GM18507 (cell line): ENCODE results near the gene PLAAT2.
"Not testable (repeated sequence)": the region's sequence is repeated elsewhere in the genome, so short reads cannot be mapped to it uniquely, and the experiment has no call there.

Experiments used
- DNase-seq: peaks from one replicate; pipeline ENCODE4 v3.0.0; 2011; ENCODE audit warnings: low read depth; ENCODE audit not compliant: insufficient read length; ENCODE audit errors: extremely low spot score
- FAIRE-seq: peaks from 2 replicates; lab custom pipeline; 2011; peaks lifted over from hg19 to GRCh38; lab: Jason Lieb, UNC

The PLAAT2 gene

GRCh38 chr11:63563201-63564055 is at the start of gene PLAAT2:
PLAAT2 (minus strand) TSS chr11:63563379; CDS start chr11:63563324, 55 bp downstream.
- no peak for FAIRE-seq
- no peak for DNase-seq

GRCh38 chr11:63612181-63612580 is 49.0 kb upstream of the PLAAT2 start:
- no peak for DNase-seq
- no peak for FAIRE-seq

GRCh38 chr11:63611395-63611747 is 48.2 kb upstream of the PLAAT2 start:
- DNase-seq (no peak), FAIRE-seq (no peak)

GRCh38 chr11:63610604-63611394 is 47.6 kb upstream of the PLAAT2 start:
- DNase-seq, result no peak
- FAIRE-seq, result no peak

- DNase-seq (no peak), FAIRE-seq (no peak)
These were observed 46.9 kb upstream of the PLAAT2 start for GRCh38 chr11:63609971-63610580.

- DNase-seq, result no peak
- no peak for FAIRE-seq
These were observed 46.4 kb upstream of the PLAAT2 start for GRCh38 chr11:63609536-63609935.

GRCh38 chr11:63608353-63609345 is 45.5 kb upstream of the PLAAT2 start:
- no peak for DNase-seq
- FAIRE-seq, result no peak

GRCh38 chr11:63603180-63603518 is 40.0 kb upstream of the PLAAT2 start:
- FAIRE-seq (no peak), DNase-seq (no peak)

- FAIRE-seq, DNase-seq: not testable (repeated sequence)
These were observed 39.4 kb upstream of the PLAAT2 start for GRCh38 chr11:63602290-63603179.

- FAIRE-seq, result no peak
- no peak for DNase-seq
These were observed 36.3 kb upstream of the PLAAT2 start for GRCh38 chr11:63599211-63600122.

- FAIRE-seq (no peak), DNase-seq (no peak)
These were observed 35.4 kb upstream of the PLAAT2 start for GRCh38 chr11:63598556-63598955.

- DNase-seq, result no peak
These were observed 32.1 kb upstream of the PLAAT2 start for GRCh38 chr11:63595296-63595695.

GRCh38 chr11:63592975-63593395 is 29.8 kb upstream of the PLAAT2 start:
- DNase-seq (no peak), FAIRE-seq (no peak)

More at GRCh38 chr11:63595296-63595695, 32.1 kb upstream of the PLAAT2 start:
- no peak for FAIRE-seq

- no peak for FAIRE-seq
- no peak for DNase-seq
These were observed 27.0 kb upstream of the PLAAT2 start for GRCh38 chr11:63590024-63590788.

GRCh38 chr11:63589000-63589399 is 25.8 kb upstream of the PLAAT2 start:
- DNase-seq (no peak), FAIRE-seq (no peak)

GRCh38 chr11:63586451-63587166 is 23.4 kb upstream of the PLAAT2 start:
- FAIRE-seq, result no peak
- DNase-seq, result no peak
